GM21526 (cell line): ENCODE results near the gene CYP4F3.
"Not testable (repeated sequence)": the region's sequence is repeated elsewhere in the genome, so short reads cannot be mapped to it uniquely, and the experiment has no call there.

Experiments
- ATAC-seq: cut with Tn5 transposase; IDR thresholded peaks from one replicate; pipeline ENCODE4 v1.9.1; 2021; ENCODE audit warnings: moderate library complexity; ENCODE audit not compliant: unreplicated experiment, low FRiP score

The CYP4F3 gene

GRCh38 chr19:15629003-15629880, 11.5 kb upstream of the CYP4F3 start:
- no peak for ATAC-seq

- ATAC-seq: no peak
Measured at GRCh38 chr19:15631817-15632216, 8.9 kb upstream of the CYP4F3 start.

DNA sequence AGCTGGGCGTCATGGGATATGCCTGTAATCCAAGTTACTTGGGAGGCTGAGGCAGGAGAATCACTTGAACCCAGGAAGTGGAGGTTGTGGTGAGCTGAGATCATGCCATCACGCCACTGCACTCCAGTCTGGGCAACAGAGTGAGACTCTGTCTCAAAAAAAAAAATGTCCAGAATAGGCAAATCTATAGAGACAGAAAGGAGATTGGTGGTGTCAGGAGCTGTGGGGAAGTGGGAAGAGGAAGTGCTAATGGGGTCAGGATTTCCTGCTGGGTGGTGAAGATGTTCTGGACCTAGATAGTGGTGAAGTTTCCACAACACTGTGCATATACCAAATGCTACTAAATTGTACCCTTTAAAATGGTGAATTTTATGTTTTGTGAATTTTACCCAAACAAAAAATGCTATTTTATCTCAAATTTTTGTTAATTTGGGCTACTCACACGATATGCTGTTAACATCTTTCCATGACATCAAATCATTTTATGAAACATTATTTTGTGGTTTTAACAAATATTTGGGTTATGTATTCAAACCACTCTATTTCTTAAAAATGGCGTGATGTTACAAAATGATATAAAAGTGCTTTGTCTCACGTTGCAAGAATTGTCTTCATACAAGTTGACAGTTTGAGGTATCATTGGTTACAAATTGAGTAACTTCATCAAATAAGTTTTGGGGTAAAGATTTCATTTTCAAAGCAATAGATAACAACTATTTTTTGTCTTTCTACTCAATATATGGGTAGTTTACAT, 7.4 kb upstream of the CYP4F3 start:
- ATAC-seq: no peak

DNA sequence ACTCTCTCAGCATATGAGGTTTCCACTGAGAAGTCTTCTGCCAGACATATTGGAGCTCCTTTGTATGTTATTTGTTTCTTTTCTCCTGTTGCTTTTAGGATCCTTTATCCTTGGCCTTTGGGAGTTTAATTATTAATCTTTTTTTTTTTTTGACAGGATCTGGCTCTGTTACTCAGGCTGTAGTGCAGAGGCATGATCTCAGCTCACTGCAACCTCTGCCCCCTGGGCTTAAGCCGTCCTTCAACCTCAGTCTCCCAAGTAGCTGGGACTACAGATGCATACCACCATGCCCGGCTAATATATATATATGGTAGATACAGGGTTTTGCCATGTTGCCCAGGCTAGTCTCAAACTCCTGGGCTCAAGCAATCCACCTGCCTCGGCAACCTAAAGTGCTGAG, 6.6 kb upstream of the CYP4F3 start:
- no peak for ATAC-seq

GRCh38 chr19:15635016-15635805, 5.5 kb upstream of the CYP4F3 start:
- ATAC-seq: no peak

DNA sequence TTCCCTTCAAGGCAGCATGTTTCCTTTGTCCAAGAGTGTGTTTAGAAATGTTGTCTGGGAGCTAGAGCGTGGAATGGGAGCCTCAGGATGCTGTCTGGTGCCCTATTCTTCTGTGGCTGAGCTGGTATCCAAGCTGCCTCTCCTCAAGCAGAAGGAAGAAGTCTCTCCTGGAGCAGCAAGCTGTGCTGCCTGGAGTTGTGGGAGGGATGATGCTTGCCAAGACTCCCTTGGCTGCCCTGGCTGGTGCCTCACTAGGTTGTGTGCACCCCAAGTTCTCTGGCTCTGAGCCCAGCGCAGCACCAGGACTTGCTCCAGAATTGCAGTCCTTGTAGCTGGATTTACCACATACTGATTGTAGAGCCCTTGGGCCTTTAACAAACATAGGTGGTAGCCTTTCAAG, 4.7 kb upstream of the CYP4F3 start:
- no peak for ATAC-seq

- no peak for ATAC-seq
Measured at GRCh38 chr19:15639596-15639995, 1.1 kb upstream of the CYP4F3 start.

DNA sequence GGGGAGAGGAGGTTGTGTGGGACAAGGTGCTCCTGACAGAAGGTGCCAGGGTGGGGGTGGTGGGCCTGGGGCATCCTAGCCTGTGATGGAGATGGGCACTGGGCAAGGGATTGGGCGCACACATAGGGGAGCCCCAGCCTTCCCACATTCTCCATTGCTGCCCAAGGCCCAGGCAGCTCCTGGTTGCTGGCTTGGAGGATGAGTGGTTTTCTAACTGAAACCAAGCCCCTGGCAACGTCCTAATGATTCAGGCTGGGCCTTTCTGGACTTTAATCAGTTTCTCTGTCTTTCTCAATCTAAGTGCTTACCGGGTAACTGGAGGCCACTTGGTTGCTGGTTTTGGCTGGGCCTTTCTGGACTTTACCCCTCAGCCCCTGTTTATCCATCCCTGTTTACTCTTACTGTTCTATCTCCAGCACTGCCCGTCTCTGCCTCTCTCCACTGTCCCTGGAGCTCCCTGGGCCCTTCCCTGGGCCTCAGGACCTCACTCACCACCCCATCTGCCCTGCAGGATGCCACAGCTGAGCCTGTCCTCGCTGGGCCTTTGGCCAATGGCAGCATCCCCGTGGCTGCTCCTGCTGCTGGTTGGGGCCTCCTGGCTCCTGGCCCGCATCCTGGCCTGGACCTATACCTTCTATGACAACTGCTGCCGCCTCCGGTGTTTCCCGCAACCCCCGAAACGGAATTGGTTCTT, 354 bp downstream of the CYP4F3 start:
- ATAC-seq: no peak

DNA sequence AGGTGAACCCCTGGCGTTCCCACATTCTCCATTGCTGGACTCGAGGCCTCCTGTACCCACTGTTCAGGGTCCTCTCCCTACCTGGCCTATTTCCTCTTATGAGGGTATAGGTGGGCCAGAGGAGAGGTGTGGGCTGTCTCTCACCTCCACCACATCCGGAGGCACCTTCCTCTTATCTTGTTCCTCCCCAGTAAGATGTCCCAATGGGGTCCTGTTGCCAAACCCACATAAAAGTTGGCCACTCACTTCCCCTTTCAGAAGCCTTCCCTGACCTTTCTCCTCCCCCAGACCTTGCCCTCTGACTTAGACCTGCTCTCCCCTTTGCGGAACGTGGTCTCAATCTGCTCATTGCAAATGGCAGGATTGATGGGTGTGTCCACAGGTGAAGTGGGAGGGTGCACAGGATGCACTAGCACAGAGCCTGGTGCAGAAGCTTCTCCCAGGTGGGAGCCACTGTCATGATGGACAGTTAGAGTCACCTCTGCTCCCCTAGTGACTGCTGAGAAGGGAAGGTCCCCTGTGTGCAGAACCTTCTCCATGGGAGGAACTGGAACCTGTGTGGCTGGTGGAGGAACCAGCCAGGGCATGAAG, 1.3 kb downstream of the CYP4F3 start:
- ATAC-seq: no peak

DNA sequence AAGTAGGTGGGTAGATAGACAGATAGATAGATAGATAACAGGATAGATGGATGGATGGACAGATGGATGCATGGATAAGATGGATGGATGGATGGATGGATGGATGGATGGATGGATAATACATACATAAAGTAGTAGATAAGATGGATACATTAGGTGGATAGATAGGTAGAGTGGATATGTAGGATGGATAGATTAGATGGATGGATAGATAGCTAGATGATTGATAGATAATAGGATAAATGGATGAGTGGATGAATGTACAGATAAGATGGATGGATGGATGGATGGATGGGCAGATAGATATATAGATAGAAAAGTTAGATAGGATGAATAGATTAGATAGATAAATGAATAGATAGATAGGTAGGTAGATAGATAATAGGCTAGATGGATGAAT, 2.1 kb downstream of the CYP4F3 start:
- ATAC-seq: no peak

- ATAC-seq: no peak
Measured at GRCh38 chr19:15643387-15643786, 2.7 kb downstream of the CYP4F3 start.

DNA sequence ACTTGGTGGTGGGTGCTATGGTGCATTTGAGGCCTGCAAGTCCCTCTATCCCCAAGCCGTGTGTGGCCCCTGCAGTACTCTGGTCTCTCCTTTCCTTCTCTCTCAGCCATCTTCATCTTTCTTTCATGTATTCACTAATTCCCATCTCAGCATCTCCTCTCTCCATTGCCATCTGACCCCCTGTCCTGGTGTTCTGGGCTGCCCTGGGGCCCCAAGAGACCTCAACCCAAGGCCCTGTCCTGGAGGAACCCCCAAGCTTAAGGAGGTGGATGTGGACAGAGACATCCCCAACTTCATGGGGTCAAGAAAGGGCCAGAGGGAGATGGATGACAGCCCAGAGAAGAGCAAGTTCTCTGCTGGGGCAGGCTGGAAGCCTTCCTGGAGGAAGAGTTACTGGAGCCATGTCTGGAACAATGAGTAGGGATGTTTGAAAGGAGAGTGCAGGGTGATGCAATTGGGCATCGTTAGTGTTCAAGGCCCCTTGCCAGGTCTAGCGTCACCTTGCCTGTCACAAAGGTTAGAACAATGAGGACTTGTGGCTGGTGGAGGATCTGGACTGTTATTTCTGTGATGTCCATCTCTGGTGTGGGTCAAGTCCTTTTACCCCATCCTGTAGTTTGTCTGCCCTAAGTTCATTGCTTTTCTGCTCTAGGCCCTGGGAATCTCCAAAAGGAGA, 3.5 kb downstream of the CYP4F3 start:
- no peak for ATAC-seq

GRCh38 chr19:15644816-15645215, 4.1 kb downstream of the CYP4F3 start:
- no peak for ATAC-seq

DNA sequence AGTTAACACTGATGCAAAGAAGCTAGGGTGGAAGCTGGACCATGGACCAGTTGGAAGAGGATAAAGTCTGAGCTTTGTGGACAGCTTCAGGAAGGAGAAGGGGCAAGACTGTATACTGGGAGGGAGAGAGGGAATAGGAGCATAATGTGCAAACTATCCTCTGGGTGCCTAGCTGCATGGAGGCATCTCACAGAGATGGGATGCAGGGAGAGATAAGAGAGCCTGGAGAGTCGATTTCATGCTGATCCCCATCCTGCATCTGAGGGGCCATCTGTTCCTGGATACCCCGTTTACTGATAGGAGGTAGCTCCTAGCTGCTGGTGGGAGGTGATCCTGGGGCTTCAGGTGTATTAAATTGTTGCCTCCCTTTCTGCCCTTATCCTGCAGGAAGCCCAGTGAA, 8.8 kb downstream of the CYP4F3 start:
- ATAC-seq: no peak

GRCh38 chr19:15650123-15650522, 9.4 kb downstream of the CYP4F3 start:
- ATAC-seq: not testable (repeated sequence)

DNA sequence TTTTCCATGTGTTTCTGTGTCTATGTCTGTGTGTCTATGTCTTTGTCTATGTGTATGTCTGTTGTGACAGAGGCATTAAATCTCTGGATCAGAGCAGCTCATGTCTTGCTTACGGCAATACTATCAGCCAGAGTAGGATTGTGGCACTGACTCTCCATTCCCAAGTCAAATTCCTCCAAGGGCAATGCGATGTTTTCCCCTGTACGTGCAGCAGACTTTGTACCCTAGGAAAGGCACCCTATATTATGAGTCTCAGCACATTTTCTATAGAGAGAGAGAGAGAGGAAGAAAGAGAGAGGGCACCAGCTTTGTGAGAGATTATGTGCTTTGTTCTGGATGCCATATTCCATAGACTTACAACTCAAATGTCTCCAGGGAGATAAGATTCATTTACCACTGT, 11.1 kb downstream of the CYP4F3 start:
- no peak for ATAC-seq

DNA sequence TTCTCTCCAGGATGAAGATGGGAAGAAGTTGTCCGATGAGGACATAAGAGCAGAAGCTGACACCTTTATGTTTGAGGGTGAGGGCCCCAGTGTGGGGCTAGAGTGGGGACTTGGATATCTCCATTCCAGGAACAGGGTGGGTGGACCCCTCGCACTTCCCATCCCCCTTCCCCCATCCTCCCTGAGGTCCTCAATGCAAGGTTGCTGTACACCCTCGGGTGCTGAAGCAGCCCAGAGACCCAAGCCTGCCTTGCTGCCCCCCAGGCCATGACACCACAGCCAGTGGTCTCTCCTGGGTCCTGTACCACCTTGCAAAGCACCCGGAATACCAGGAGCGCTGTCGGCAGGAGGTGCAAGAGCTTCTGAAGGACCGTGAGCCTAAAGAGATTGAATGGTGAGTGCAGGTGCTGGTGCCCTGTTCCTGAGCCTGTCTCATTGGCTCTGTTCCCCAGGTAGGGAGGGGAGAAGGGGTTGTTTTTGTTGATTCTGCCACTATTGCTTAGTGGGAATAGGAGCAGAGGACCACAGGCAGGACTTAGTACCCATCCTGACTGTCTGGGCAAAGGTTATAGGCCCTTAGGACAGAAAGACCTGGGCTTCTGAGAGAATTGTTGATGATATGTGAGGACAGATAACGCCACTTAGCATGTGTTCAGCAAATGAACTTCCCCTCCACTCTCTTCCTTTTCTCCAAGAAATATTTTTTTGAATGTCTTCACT, 12.0 kb downstream of the CYP4F3 start:
- ATAC-seq: no peak

DNA sequence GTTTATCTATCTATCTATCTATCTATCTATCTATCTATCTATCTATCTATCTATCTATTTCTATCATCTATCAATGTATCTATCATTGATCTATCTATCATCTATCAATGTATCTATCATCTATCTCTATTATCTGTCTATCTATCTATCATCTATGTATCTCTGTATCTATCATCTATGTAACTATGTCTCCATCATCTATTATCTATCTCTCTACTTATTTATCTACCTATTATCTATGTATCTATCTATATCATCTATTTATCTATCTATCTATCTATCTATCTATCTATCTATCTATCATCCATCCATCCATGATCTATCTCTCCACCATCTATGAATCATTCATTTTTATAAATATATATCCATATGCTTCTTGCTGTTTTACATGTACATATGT, 15.8 kb downstream of the CYP4F3 start:
- ATAC-seq: no peak

GRCh38 chr19:15663247-15663646, 22.6 kb downstream of the CYP4F3 start:
- no peak for ATAC-seq
